Measurements from ENCODE around the gene AIPL1. TPM values are rescaled to one million over a fixed set of nuclear protein-coding genes. Genes with fewer than 3 reads are reported as not detected.

Gene AIPL1
- total and polyA plus RNA-seq, 8 donors = not detected

DNA sequence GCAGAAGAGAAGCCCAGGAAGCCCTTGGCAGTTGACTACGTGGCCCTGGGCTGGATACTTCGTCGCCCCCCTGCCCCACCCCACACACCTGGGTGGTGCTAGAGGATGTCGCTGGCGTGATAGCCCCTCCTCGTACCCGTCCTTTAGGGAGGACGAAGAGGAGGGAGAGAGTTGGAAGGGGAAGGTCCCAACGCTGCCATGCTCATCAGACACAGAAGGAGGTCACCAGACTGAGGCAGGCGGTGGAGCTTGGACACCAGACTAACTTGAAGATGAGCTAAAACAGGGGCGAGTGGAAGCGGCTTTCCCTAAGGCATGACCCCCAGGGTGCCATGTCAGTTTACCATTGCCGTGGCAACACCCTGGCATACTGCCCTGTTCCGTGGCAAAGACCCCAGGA is 11.0 kb downstream of the AIPL1 start:
- WGBS, 5 donors = 68 to 76% (median 72%) methylated on average over 14 of the region's 14 CpGs
- Histone ChIP-seq H3K4me1 (peaks cover 0 to 10% (median 0%) of the 10 kb centered on the region in 4 donors), H3K27ac (no peak overlapping the region), H3K27me3 (peaks cover 0 to 52% (median 11%) of the 10 kb centered on the region in 3 donors), H3K4me3 (no peak overlapping the region), H3K36me3 (no peaks in the 10 kb centered on the region), H3K9me3 (no peaks in the 10 kb centered on the region)
- DNase-seq = no peak
- intact Hi-C loops (cut with DNase I; ENCODE audit: low total_unique reads) = loop anchor here (2.0 kb wide), 1 partner anchor 839 kb away; the partner anchor contains the start of gene NLRP1
- TF ChIP-seq POLR2A (IDR thresholded peaks at IDR 0.05) (no peak), CTCF (IDR thresholded peaks at IDR 0.05) (no peak), EP300 (IDR thresholded peaks at IDR 0.05) (no peak), POLR2AphosphoS5 (IDR thresholded peaks at IDR 0.05) (no peak)

- 54 to 67% (median 60%) methylated on average over 13 of the region's 13 CpGs for WGBS, 5 donors
- Histone ChIP-seq H3K27me3 (peaks cover 0 to 55% (median 11%) of the 10 kb centered on the region in 3 donors), H3K36me3 (no peaks in the 10 kb centered on the region), H3K4me1 (peaks cover 0 to 6% (median 0%) of the 10 kb centered on the region in 4 donors), H3K4me3 (no peak overlapping the region), H3K9me3 (no peaks in the 10 kb centered on the region), H3K27ac (no peak overlapping the region)
- no peak for DNase-seq
- no peak for TF ChIP-seq CTCF (IDR thresholded peaks at IDR 0.05)
- TF ChIP-seq POLR2AphosphoS5 (IDR thresholded peaks at IDR 0.05) = no peak
- TF ChIP-seq EP300 (IDR thresholded peaks at IDR 0.05) = no peak
- TF ChIP-seq POLR2A (IDR thresholded peaks at IDR 0.05) = no peak
- intact Hi-C loops (cut with DNase I; ENCODE audit: low total_unique reads) = loop anchor here (2.0 kb wide), 1 partner anchor 838 kb away; the partner anchor contains the start of gene NLRP1
Measured at GRCh38 chr17:6422654-6423241, 12.2 kb downstream of the AIPL1 start.

- intact Hi-C loops (cut with DNase I; ENCODE audit: low total_unique reads) = loop anchor here (2.0 kb wide), 1 partner anchor 837 kb away; the partner anchor contains the start of gene NLRP1
- Histone ChIP-seq H3K4me1 (no peaks in the 10 kb centered on the region), H3K27ac (no peak overlapping the region), H3K4me3 (no peak overlapping the region), H3K36me3 (no peaks in the 10 kb centered on the region), H3K27me3 (peaks cover 0 to 61% (median 11%) of the 10 kb centered on the region in 3 donors), H3K9me3 (no peaks in the 10 kb centered on the region)
- DNase-seq = peak; percentile 77 to 91
- TF ChIP-seq POLR2AphosphoS5 (IDR thresholded peaks at IDR 0.05) (no peak), CTCF (IDR thresholded peaks at IDR 0.05) (peak in 5 of 7 experiments; percentile 57 to 79 (median 73)), POLR2A (IDR thresholded peaks at IDR 0.05) (no peak)
- 23 to 31% (median 26%) methylated on average over 11 to 13 of the region's 13 CpGs for WGBS, 5 donors
Measured at GRCh38 chr17:6421700-6422604, 13.0 kb downstream of the AIPL1 start.

DNA sequence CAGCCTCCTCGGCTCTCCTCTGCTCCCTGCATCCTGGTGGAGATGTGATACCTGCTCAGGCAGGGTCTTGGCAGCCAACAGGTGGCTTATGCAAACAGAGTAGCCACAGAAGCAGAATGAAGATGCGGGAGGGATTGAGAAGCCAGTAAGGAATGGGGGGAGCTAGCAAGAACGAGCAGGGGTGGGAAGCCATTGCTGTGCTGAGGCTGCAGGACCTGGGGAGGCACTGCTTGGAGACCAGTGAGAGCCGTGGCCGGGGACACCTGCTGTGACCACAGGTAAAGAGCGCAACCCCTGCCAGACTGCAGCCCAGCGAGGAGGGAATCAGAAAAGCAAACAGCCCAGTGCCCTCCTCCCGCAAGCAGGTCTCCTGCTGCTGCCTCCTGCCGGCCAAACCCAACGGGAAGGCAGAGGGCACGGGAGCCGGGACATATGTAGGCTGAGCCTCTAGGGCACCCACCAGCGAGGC is 14.7 kb downstream of the AIPL1 start:
- WGBS, 5 donors = 10 to 15% (median 11%) methylated on average over 13 of the region's 13 CpGs
- DNase-seq = peak in 1 of 2 donors; percentile 42
- intact Hi-C loops (cut with DNase I; ENCODE audit: low total_unique reads) = no loop called here

More for the DNA sequence above, 14.7 kb downstream of the AIPL1 start:
- H3K4me1 ChIP-seq = no peaks in the 10 kb centered on the region
- H3K9me3 ChIP-seq = no peaks in the 10 kb centered on the region
- no peak overlapping the region for H3K27ac ChIP-seq
- TF ChIP-seq EP300 (IDR thresholded peaks at IDR 0.05) (no peak), CTCF (IDR thresholded peaks at IDR 0.05) (peak in 1 of 7 experiments; percentile 9), POLR2A (IDR thresholded peaks at IDR 0.05) (no peak), POLR2AphosphoS5 (IDR thresholded peaks at IDR 0.05) (no peak)
- no peak overlapping the region for H3K4me3 ChIP-seq
- no peaks in the 10 kb centered on the region for H3K36me3 ChIP-seq
- peaks cover 0 to 74% (median 11%) of the 10 kb centered on the region in 3 donors for H3K27me3 ChIP-seq
